Stimulated activated naive B cell treated with anti-CD40 and anti-IgM and Interleukin-4, amounts not matched to agents 10 μg/mL and 1 μg/mL and 100 μg/mL, for 72 hours (primary cell): ENCODE data around the gene SH3RF2.
"Not testable (repeated sequence)": the region's sequence is repeated elsewhere in the genome, so short reads cannot be mapped to it uniquely, and the experiment has no call there.

ENCODE experiments used
- ATAC-seq, 2 donors: fragments of 150-1000 bp; cut with Tn5 transposase; replicated peaks; 2 replicates each; pipeline ENCODE4 v1.10.0; 2021; ENCODE audit warnings: moderate library complexity in 1 of 2
- DNase-seq: peaks from one replicate; pipeline ENCODE4 v3.0.0; 2021
- H3K27ac Mint-ChIP-seq: one replicate; pipeline ENCODE4 v1.8.0; 2022; ENCODE audit warnings: mild to moderate bottlenecking, mixed read lengths
- H3K27me3 Mint-ChIP-seq, 2 donors: one replicate each; pipeline ENCODE4 v1.8.0; 2022; ENCODE audit warnings: mixed read lengths in 2 of 2
- H3K36me3 Mint-ChIP-seq, 2 donors: one replicate each; pipeline ENCODE4 v1.8.0; 2022; ENCODE audit warnings: mixed read lengths in 2 of 2, mild to moderate bottlenecking in 1 of 2
- H3K4me1 Mint-ChIP-seq, 2 donors: one replicate each; pipeline ENCODE4 v1.8.0; 2022; ENCODE audit warnings: mixed read lengths in 2 of 2, mild to moderate bottlenecking in 1 of 2
- H3K4me3 Mint-ChIP-seq, 2 donors: one replicate each; pipeline ENCODE4 v1.8.0; 2022; ENCODE audit warnings: mild to moderate bottlenecking in 2 of 2, mixed read lengths in 2 of 2, moderate library complexity in 1 of 2
- H3K9me3 Mint-ChIP-seq, 2 donors: one replicate each; pipeline ENCODE4 v1.8.0; 2022; ENCODE audit warnings: mixed read lengths in 2 of 2, mild to moderate bottlenecking in 1 of 2

SH3RF2 gene

DNA sequence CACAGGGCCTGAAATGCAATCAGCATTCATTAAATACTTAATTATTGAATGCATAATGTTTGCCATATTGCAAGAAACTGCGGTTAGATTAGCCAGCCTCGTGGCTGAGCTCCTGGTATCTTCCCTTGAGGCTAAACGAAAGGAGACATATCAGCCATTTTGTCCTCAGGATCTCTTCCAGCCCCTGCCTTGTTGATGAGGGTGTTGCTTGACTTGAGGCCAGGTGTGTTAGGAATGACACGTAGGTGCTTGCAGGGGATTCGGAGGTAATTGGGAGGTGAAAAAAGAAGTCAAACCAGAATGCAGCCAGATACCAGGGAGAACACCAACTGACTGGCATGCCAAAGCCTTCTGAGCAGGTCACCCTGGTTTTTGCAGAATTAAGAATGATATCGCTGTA is 12.5 kb downstream of the SH3RF2 start:
- no peaks in the 10 kb centered on the region for H3K9me3 Mint-ChIP-seq
- ATAC-seq (no peak), DNase-seq (no peak)
- no peaks in the 10 kb centered on the region for H3K36me3 Mint-ChIP-seq
- H3K4me3 Mint-ChIP-seq: no peak overlapping the region
- H3K27ac Mint-ChIP-seq: no peak overlapping the region
- no peaks in the 10 kb centered on the region for H3K4me1 Mint-ChIP-seq
- peaks cover 14 to 15% of the 10 kb centered on the region in 2 donors for H3K27me3 Mint-ChIP-seq

DNA sequence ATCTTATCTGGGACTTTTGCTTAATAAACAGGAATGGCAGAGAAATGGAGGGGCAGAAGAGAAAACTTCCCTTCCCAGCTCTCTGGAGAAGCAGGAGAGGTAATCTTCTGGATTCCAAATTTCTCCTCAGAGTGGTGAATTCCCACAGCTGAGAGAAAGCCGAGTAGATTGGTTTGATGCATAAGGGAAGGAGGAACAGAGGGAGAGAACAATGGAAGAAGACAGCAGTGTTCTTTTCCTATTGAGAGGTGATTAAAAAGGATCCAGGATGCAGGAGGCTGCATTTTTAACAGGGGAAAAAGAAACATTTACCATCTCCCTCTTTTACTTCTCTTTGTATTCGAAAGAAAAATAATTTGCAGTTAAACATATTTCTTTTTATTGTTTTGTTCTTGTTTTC is 13.1 kb downstream of the SH3RF2 start:
- peaks cover 12 to 16% of the 10 kb centered on the region in 2 donors for H3K27me3 Mint-ChIP-seq
- H3K27ac Mint-ChIP-seq: no peak overlapping the region
- DNase-seq (no peak), ATAC-seq (no peak)
- no peaks in the 10 kb centered on the region for H3K9me3 Mint-ChIP-seq
- no peaks in the 10 kb centered on the region for H3K4me1 Mint-ChIP-seq
- no peak overlapping the region for H3K4me3 Mint-ChIP-seq
- H3K36me3 Mint-ChIP-seq: no peaks in the 10 kb centered on the region

DNA sequence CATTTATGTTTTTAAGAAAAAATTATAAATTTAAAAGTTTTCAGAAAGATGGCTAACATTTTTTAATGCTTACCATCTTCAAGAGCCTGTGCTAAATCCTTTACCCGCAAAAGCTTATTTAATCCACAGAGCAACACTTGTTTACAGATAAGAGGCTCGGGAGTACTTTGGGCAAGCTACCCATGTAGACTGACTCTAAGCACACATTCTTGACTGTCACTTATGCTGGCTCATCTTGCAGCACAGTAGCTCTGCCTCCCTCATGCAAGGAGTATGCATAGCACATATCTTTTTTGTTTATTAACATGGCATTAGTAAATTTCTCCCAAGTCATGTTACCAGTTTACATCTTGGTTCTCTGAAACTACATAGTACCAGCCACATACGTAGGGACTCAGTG is 14.7 kb downstream of the SH3RF2 start:
- no peak for DNase-seq
- Mint-ChIP-seq H3K9me3 (no peaks in the 10 kb centered on the region), H3K36me3 (no peaks in the 10 kb centered on the region), H3K4me1 (no peaks in the 10 kb centered on the region), H3K27ac (no peak overlapping the region), H3K4me3 (no peak overlapping the region), H3K27me3 (peaks cover 16 to 27% of the 10 kb centered on the region in 2 donors)
- ATAC-seq: no peak

- Mint-ChIP-seq H3K27ac (no peak overlapping the region), H3K27me3 (peaks cover 16 to 27% of the 10 kb centered on the region in 2 donors)
Measured at GRCh38 chr5:145953202-145953601, 16.8 kb downstream of the SH3RF2 start.

GRCh38 chr5:145954140-145954539 is 17.8 kb downstream of the SH3RF2 start:
- H3K4me3 Mint-ChIP-seq, DNase-seq, H3K4me1 Mint-ChIP-seq, H3K27ac Mint-ChIP-seq, H3K36me3 Mint-ChIP-seq, ATAC-seq, H3K9me3 Mint-ChIP-seq: not testable (repeated sequence)
- peaks cover 16 to 23% of the 10 kb centered on the region in 2 donors for H3K27me3 Mint-ChIP-seq

More at GRCh38 chr5:145953202-145953601, 16.8 kb downstream of the SH3RF2 start:
- Mint-ChIP-seq H3K4me3 (no peak overlapping the region), H3K36me3 (no peaks in the 10 kb centered on the region), H3K4me1 (no peaks in the 10 kb centered on the region), H3K9me3 (no peaks in the 10 kb centered on the region)
- ATAC-seq (no peak), DNase-seq (no peak)

DNA sequence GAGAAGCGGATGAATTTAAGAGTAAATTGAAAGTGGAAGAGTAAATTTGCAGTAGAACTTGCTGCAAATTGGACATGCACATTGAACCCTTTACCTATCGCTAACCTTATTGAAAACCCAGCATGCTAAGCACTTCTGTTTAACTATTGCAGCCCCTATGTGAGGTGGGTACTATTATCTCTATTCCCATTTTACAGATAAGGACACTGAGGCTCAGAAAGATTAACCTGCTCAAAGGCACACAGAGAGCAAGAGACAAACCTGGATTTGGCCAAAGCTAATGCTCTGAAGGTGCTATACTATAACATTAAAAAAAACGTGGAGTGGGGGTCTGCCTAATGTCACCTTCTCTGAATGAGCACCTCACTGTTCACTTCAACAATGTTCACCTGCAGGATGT is 21.0 kb downstream of the SH3RF2 start:
- H3K36me3 Mint-ChIP-seq: no peaks in the 10 kb centered on the region

DNA sequence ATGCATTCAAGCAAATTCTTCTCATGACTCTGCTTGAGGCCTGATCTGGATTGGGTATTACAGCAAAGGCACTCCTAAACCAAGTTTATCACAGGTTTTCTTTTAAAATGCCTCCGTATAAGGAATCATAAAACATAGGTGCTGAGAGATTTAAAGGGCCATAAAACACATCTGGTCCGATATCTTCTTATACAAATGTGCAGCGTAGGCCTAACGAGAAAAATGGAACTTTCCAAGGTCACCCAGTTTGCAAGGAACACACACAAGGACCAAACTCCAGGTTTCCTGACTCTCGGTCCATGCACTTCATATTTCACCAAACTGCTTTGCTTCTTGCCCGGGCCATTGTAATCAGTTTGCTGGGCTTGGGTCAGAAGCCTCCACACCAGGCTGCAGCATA is 22.1 kb downstream of the SH3RF2 start:
- no peak overlapping the region for H3K4me3 Mint-ChIP-seq
- no peaks in the 10 kb centered on the region for H3K4me1 Mint-ChIP-seq
- no peak for DNase-seq
- H3K36me3 Mint-ChIP-seq: no peaks in the 10 kb centered on the region
- H3K27ac Mint-ChIP-seq: no peak overlapping the region
- no peaks in the 10 kb centered on the region for H3K9me3 Mint-ChIP-seq
- H3K27me3 Mint-ChIP-seq: peaks cover 7 to 17% of the 10 kb centered on the region in 2 donors
- ATAC-seq: no peak

More for the DNA sequence above, 21.0 kb downstream of the SH3RF2 start:
- H3K4me3 Mint-ChIP-seq: no peak overlapping the region
- H3K9me3 Mint-ChIP-seq: no peaks in the 10 kb centered on the region
- no peaks in the 10 kb centered on the region for H3K4me1 Mint-ChIP-seq
- no peak for DNase-seq
- peaks cover 10 to 18% of the 10 kb centered on the region in 2 donors for H3K27me3 Mint-ChIP-seq
- no peak for ATAC-seq
- no peak overlapping the region for H3K27ac Mint-ChIP-seq

DNA sequence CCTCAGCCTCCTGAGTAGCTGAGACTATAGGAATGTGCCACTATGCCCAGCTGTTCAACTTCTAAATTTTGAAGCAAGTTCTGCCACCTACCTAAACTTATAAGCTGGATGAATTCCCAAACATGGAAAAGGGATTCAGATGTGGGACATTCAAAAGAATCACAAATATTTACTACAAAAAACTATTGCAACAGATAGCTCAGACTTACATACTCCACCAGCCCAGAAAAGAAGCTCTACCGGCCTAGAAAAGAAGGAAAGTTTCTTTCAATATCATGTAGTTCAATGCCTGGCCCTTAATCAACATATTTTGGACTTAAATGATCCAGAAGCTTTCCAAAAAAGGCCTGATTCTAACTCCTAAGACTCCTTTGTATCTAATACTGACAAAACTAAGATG is 23.8 kb downstream of the SH3RF2 start:
- ATAC-seq (no peak), DNase-seq (no peak)
- Mint-ChIP-seq H3K27ac (no peak overlapping the region), H3K9me3 (no peaks in the 10 kb centered on the region), H3K27me3 (peaks cover 6 to 7% of the 10 kb centered on the region in 2 donors), H3K4me1 (no peaks in the 10 kb centered on the region), H3K36me3 (no peaks in the 10 kb centered on the region), H3K4me3 (no peak overlapping the region)

GRCh38 chr5:145960848-145961600 is 24.6 kb downstream of the SH3RF2 start:
- ATAC-seq: no peak
- H3K36me3 Mint-ChIP-seq: no peaks in the 10 kb centered on the region
- no peak for DNase-seq
- H3K4me1 Mint-ChIP-seq: no peaks in the 10 kb centered on the region
- no peak overlapping the region for H3K4me3 Mint-ChIP-seq
- H3K27me3 Mint-ChIP-seq: no peaks in the 10 kb centered on the region
- peaks cover 0 to 1% of the 10 kb centered on the region in 2 donors for H3K9me3 Mint-ChIP-seq
- H3K27ac Mint-ChIP-seq: no peak overlapping the region

DNA sequence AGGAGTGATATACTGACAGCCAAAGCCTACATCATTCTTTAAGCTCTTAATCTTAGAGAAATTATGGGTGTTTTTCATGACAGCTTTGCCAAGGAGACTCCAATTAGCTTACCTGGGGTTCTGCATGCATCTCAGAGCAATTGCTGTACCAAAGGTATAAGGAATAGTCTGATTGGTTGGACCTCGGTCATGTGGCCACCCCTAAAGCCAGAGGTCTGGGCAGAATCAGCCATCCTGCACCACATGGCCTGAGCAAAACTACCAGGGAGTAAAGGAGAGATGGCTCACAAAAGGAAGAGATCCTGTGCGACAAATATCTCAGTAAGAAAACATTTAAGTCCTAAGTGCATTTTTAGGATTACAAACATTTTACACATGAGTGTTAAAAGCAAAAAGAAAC is 25.6 kb downstream of the SH3RF2 start:
- no peaks in the 10 kb centered on the region for H3K4me1 Mint-ChIP-seq
- no peak overlapping the region for H3K4me3 Mint-ChIP-seq
- H3K27ac Mint-ChIP-seq: no peak overlapping the region
- DNase-seq (no peak), ATAC-seq (no peak)
- no peaks in the 10 kb centered on the region for H3K36me3 Mint-ChIP-seq
- H3K27me3 Mint-ChIP-seq: no peaks in the 10 kb centered on the region
- H3K9me3 Mint-ChIP-seq: peaks cover 0 to 1% of the 10 kb centered on the region in 2 donors

DNA sequence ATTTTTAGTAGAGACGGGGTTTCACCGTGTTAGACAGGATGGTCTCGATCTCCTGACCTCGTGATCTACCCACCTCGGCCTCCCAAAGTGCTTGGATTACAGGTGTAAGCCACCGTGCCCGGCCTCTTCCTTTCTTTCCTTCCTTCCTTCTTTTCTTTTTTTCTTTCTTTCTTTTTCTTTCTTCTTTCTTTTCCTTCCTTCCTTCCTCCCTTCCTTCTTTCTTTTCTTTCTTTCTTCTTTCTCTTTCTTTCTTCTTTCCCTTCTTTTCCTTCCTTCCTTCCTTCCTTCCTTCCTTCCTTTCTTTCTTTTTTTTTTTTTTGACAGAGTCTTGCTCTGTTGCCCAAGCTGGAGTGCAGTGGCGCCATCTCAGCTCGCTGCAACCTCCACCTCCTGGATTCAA is 27.6 kb downstream of the SH3RF2 start:
- DNase-seq, ATAC-seq, H3K4me3 Mint-ChIP-seq, H3K27me3 Mint-ChIP-seq, H3K9me3 Mint-ChIP-seq, H3K4me1 Mint-ChIP-seq, H3K36me3 Mint-ChIP-seq: not testable (repeated sequence)
- peak overlapping the region; percentile 2 for H3K27ac Mint-ChIP-seq

DNA sequence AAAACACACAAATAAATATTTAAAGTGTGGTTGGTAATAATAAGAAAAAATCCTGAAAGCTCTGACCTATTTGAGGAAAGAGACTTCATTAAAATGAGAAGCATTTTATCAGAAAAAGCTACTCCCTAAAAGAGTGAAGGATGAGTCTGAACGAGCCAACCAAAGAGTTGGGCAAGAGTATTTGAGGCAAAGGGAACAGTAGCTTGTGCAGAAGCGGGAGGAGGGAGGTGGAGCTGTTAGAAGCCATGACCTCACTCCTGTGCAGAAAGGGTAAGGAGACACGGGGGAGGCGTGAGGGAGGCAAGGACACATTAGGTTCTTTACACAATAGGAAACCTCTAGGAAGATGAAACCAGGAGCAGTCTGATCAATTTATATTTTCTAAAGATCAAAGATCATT is 29.4 kb downstream of the SH3RF2 start:
- Mint-ChIP-seq H3K36me3 (no peaks in the 10 kb centered on the region), H3K27me3 (peaks cover 4 to 5% of the 10 kb centered on the region in 2 donors), H3K27ac (no peak overlapping the region), H3K4me1 (no peaks in the 10 kb centered on the region), H3K9me3 (peaks cover 0 to 1% of the 10 kb centered on the region in 2 donors), H3K4me3 (no peak overlapping the region)
- DNase-seq (no peak), ATAC-seq (no peak)

DNA sequence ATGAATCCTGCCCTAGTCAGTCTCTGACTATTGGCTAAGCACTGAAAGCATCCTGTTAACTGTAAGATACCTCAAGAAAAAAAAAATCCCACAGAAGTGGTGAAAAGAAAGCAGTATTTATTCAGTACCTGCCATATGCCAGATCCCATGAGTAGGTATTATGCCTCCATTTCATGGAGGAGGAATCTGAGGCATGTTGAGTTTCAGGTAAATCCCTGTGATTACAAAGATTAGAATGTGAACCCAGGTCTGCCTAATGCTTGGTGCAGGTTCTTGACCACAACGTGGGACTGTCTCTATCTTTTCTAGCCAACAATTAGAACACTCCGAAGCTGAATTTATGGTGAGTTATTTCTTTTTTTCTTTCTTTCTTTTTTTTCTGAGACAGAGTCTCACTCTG is 30.9 kb downstream of the SH3RF2 start:
- Mint-ChIP-seq H3K27ac (no peak overlapping the region), H3K4me3 (no peak overlapping the region), H3K4me1 (no peaks in the 10 kb centered on the region), H3K27me3 (peaks cover 4 to 5% of the 10 kb centered on the region in 2 donors), H3K36me3 (no peaks in the 10 kb centered on the region), H3K9me3 (peaks cover 0 to 1% of the 10 kb centered on the region in 2 donors)
- DNase-seq (no peak), ATAC-seq (no peak)

DNA sequence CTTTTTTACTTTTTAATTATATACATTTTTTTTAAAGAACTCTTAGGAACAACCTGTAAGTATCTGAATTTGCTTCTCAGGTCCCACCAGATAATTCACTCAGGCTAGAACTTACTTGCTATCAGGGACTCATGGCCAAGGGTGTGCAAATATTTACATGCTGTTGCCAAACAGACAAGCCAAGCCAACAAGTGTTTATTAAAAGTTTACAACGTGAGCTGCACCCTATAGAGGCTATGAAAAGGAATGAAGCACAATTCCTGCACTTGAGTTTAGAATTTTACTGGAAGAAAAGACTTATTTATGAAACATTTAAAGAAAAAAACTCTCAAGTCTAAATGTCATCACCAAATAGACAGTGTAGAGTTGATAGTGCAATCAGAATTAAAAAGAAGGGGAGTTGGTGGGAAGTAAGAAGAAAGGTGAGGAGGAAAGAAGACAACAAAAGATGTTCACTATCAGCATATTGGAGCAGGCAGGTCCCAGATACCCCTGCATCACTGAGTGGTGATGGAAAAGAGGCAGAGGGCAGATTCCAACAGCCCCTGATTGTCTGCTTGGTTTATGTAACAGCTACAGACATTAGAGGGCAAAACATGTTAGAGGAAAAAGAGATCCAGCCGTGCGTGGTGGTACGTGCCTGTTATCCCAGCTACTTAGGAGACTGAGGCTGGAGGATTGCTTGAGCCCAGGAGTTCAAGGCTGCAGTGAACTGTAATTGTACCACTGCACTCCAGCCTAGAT is 32.8 kb downstream of the SH3RF2 start:
- Mint-ChIP-seq H3K4me1 (no peaks in the 10 kb centered on the region), H3K27ac (no peak overlapping the region), H3K9me3 (peaks cover 0 to 5% of the 10 kb centered on the region in 2 donors), H3K4me3 (no peak overlapping the region), H3K27me3 (peaks cover 4 to 5% of the 10 kb centered on the region in 2 donors), H3K36me3 (no peaks in the 10 kb centered on the region)
- DNase-seq (no peak), ATAC-seq (no peak)

DNA sequence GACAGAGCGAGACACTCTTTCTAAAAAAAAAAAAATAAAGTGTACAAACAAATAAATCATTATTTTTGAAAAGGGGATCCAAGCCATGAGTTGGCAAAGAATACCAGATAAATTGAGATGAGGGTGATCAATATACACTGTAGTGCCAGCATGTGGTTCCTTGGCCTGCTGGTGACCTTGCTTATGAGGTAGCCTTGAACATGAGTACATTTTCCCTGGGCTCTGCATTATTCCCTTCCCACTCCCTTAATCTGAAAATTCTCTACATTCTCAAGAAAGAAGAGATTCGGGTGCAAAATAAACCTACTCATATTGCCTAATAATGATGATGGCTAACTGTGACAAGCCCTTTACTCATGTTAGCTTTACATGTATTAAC is 33.3 kb downstream of the SH3RF2 start:
- Mint-ChIP-seq H3K36me3 (no peaks in the 10 kb centered on the region), H3K27ac (no peak overlapping the region), H3K4me3 (no peak overlapping the region), H3K4me1 (no peaks in the 10 kb centered on the region), H3K27me3 (peaks cover 4 to 5% of the 10 kb centered on the region in 2 donors), H3K9me3 (peaks cover 0 to 8% of the 10 kb centered on the region in 2 donors)
- ATAC-seq: no peak
- no peak for DNase-seq
